Uterus (tissue), 4 donors: ENCODE data around the gene APOBEC3A. TPM values are rescaled to one million over a fixed set of nuclear protein-coding genes. Genes with fewer than 3 reads are reported as not detected.

Experiments
- DNase-seq, 2 donors: peaks; one replicate each; pipeline ENCODE4 v3.0.0-alpha.2; 2019 to 2020
- H3K27ac ChIP-seq, 2 donors: fragments of 200-600 bp; sonication (generic); 1 replicate in 1 of 2; 2 replicates in 1 of 2; pipeline ENCODE4 v1.5.1; 2016 to 2018
- H3K27me3 ChIP-seq, 2 donors: fragments of 200-600 bp; sonication (generic); one replicate each; pipeline ENCODE4 v1.5.1; 2018 to 2019; ENCODE audit warnings: control low read depth in 1 of 2
- H3K36me3 ChIP-seq, 2 donors: fragments of 200-600 bp; sonication (generic); one replicate each; pipeline ENCODE4 v1.5.1; 2019; ENCODE audit warnings: control low read depth in 1 of 2
- H3K4me1 ChIP-seq, 2 donors: fragments of 200-600 bp; sonication (generic); one replicate each; pipeline ENCODE4 v1.5.1; 2018 to 2019; ENCODE audit warnings: control low read depth in 1 of 2
- H3K4me3 ChIP-seq, 2 donors: fragments of 200-600 bp; sonication (generic); 1 replicate in 1 of 2; 2 replicates in 1 of 2; pipeline ENCODE4 v1.5.1; 2018 to 2019; ENCODE audit warnings: mild to moderate bottlenecking in 1 of 2
- H3K9me3 ChIP-seq, 2 donors: fragments of 200-600 bp; sonication (generic); one replicate each; pipeline ENCODE4 v1.5.1; 2019; ENCODE audit warnings: control low read depth in 1 of 2
- CTCF ChIP-seq, 4 experiments: fragments of 200-600 bp in 2 of 4; fragments of 450-650 bp in 2 of 4; sonication (generic) in 2 of 4; IDR thresholded peaks; one replicate each; pipeline ENCODE4 v1.5.1; 2016 to 2019; ENCODE audit warnings: antibody characterized with exemption in 4 of 4, mild to moderate bottlenecking in 2 of 4, moderate library complexity in 1 of 4
- POLR2A ChIP-seq, 2 donors: fragments of 450-650 bp; IDR thresholded peaks; one replicate each; pipeline ENCODE4 v1.6.1; 2016; ENCODE audit warnings: antibody characterized with exemption in 2 of 2, mild to moderate bottlenecking in 1 of 2, moderate library complexity in 1 of 2
- intact Hi-C: fragments of 100-400 bp; cut with DNase I; formaldehyde crosslinking; loops from one replicate; pipeline ENCODE4 v1.15.1; 2023; ENCODE audit warnings: low total_unique reads
- total RNA-seq, 4 donors: library from RNA; depleted of rRNA in 3 of 4; stranded (reverse); fragments of >200 nt in 3 of 4; gene quantifications; one replicate each; pipeline versions ENCODE4 v1.1.0 to v1.2.4, GENCODE V29; 2014 to 2023
- donor health status: DM: yes; HTN: yes; CAD: no.

APOBEC3A gene
- not detected for total RNA-seq

GRCh38 chr22:38957046-38957770 lies at the start of gene APOBEC3A:
TSS of gene APOBEC3A (plus strand) at chr22:38957609. CDS start at chr22:38957692, 83 bp downstream.
- intact Hi-C loops: no loop called here

GRCh38 chr22:38907767-38908166 lies 49.6 kb upstream of the APOBEC3A start:
- Histone ChIP-seq H3K27ac (no peak overlapping the region), H3K4me1 (no peaks in the 10 kb centered on the region), H3K27me3 (peaks cover 0 to 7% of the 10 kb centered on the region in 2 donors), H3K9me3 (no peaks in the 10 kb centered on the region), H3K36me3 (no peaks in the 10 kb centered on the region), H3K4me3 (no peak overlapping the region)
- no peak for DNase-seq
- intact Hi-C loops: no loop called here
- TF ChIP-seq POLR2A (IDR thresholded peaks at IDR 0.05) (no peak), CTCF (IDR thresholded peaks at IDR 0.05) (no peak)

More at GRCh38 chr22:38957046-38957770, at the start of gene APOBEC3A:
- H3K4me3 ChIP-seq: no peak within 1 kb of the TSS
- no peaks in the 10 kb centered on the region for H3K27me3 ChIP-seq
- no peak for DNase-seq
- no peaks in the 10 kb centered on the region for H3K36me3 ChIP-seq
- no peaks in the 10 kb centered on the region for H3K4me1 ChIP-seq
- H3K9me3 ChIP-seq: no peaks in the 10 kb centered on the region
- no peak within 1 kb of the TSS for H3K27ac ChIP-seq
- no peak for TF ChIP-seq CTCF (IDR thresholded peaks at IDR 0.05)

GRCh38 chr22:38911434-38911833 lies 46.0 kb upstream of the APOBEC3A start:
- Histone ChIP-seq H3K4me1 (no peaks in the 10 kb centered on the region), H3K27ac (no peak overlapping the region), H3K4me3 (no peak overlapping the region), H3K27me3 (peaks cover 0 to 7% of the 10 kb centered on the region in 2 donors), H3K36me3 (no peaks in the 10 kb centered on the region), H3K9me3 (no peaks in the 10 kb centered on the region)
- DNase-seq: no peak
- TF ChIP-seq POLR2A (IDR thresholded peaks at IDR 0.05) (no peak), CTCF (IDR thresholded peaks at IDR 0.05) (no peak)
- intact Hi-C loops: no loop called here

GRCh38 chr22:38919631-38920190 lies 37.7 kb upstream of the APOBEC3A start:
- TF ChIP-seq CTCF (IDR thresholded peaks at IDR 0.05): no peak
- no peak for TF ChIP-seq POLR2A (IDR thresholded peaks at IDR 0.05)
- no peaks in the 10 kb centered on the region for H3K4me1 ChIP-seq
- H3K27ac ChIP-seq: no peak overlapping the region
- no peak for DNase-seq
- no peaks in the 10 kb centered on the region for H3K27me3 ChIP-seq
- H3K9me3 ChIP-seq: no peaks in the 10 kb centered on the region
- H3K36me3 ChIP-seq: no peaks in the 10 kb centered on the region
- no peak overlapping the region for H3K4me3 ChIP-seq
- intact Hi-C loops: loop anchor here (10.0 kb wide), 1 partner anchor 45 kb away; the partner anchor contains the start of gene CBX6

- no peaks in the 10 kb centered on the region for H3K36me3 ChIP-seq
- no peak for TF ChIP-seq POLR2A (IDR thresholded peaks at IDR 0.05)
- no peak for TF ChIP-seq CTCF (IDR thresholded peaks at IDR 0.05)
- H3K4me1 ChIP-seq: no peaks in the 10 kb centered on the region
- H3K27ac ChIP-seq: no peak overlapping the region
- no peaks in the 10 kb centered on the region for H3K27me3 ChIP-seq
- intact Hi-C loops: loop anchor here (10.0 kb wide), 1 partner anchor 46 kb away; the partner anchor contains the start of gene CBX6
- DNase-seq: no peak
- H3K9me3 ChIP-seq: no peaks in the 10 kb centered on the region
- no peak overlapping the region for H3K4me3 ChIP-seq
These were observed 36.3 kb upstream of the APOBEC3A start for GRCh38 chr22:38921120-38921519.
